Measurements from ENCODE around the gene ZNF512B.

The ZNF512B gene

GRCh38 chr20:63966172-63966943, 3.4 kb downstream of the ZNF512B start:
- Histone ChIP-seq H3K27me3 (replicated peaks; ENCODE audit: control insufficient read depth, insufficient read depth, low read length) (no peaks in the 10 kb centered on the region), H3K4me3 (replicated peaks; ENCODE audit: low read depth, low read length) (no peak overlapping the region), H3K36me3 (ENCODE audit: control insufficient read depth, insufficient read depth, low read length) (peaks cover 27% of the 10 kb centered on the region)
- no peak for DNase-seq (ENCODE audit: extremely low read depth, insufficient read length)
- TF ChIP-seq, protein P1, sequence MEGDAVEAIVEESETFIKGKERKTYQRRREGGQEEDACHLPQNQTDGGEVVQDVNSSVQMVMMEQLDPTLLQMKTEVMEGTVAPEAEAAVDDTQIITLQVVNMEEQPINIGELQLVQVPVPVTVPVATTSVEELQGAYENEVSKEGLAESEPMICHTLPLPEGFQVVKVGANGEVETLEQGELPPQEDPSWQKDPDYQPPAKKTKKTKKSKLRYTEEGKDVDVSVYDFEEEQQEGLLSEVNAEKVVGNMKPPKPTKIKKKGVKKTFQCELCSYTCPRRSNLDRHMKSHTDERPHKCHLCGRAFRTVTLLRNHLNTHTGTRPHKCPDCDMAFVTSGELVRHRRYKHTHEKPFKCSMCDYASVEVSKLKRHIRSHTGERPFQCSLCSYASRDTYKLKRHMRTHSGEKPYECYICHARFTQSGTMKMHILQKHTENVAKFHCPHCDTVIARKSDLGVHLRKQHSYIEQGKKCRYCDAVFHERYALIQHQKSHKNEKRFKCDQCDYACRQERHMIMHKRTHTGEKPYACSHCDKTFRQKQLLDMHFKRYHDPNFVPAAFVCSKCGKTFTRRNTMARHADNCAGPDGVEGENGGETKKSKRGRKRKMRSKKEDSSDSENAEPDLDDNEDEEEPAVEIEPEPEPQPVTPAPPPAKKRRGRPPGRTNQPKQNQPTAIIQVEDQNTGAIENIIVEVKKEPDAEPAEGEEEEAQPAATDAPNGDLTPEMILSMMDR (IDR thresholded peaks at IDR 0.05; ENCODE audit: insufficient read depth, low read length, poor library complexity, severe bottlenecking), result no peak

DNA sequence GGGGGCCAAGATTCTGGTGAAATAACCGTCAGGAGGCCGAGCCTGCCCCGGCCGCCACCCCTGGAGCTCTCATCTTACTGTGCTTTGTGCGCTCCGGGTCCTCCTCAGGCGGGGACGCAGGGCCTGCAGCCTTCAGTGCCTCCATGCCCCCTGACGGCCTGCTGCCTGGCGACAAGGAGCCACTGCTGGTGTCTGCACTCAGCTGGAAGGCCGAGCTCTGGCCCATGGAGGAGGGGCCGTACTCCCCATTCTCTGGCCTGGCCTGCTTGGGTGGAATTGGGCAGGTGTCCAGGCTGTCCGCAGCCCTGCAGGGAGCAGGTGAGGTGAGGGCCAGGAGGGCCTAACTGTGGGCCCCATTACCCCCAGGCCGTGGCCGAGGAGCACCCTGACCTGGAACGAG, 5.3 kb downstream of the ZNF512B start:
- no peak overlapping the region for H3K4me3 ChIP-seq (replicated peaks; ENCODE audit: low read depth, low read length)
- no peaks in the 10 kb centered on the region for H3K27me3 ChIP-seq (replicated peaks; ENCODE audit: control insufficient read depth, insufficient read depth, low read length)
- peaks cover 29% of the 10 kb centered on the region for H3K36me3 ChIP-seq (ENCODE audit: control insufficient read depth, insufficient read depth, low read length)
- TF ChIP-seq, protein P1 (IDR thresholded peaks at IDR 0.05; ENCODE audit: insufficient read depth, low read length, poor library complexity, severe bottlenecking), result no peak
- DNase-seq (ENCODE audit: extremely low read depth, insufficient read length), result no peak

- TF ChIP-seq, protein P1 (IDR thresholded peaks at IDR 0.05; ENCODE audit: insufficient read depth, low read length, poor library complexity, severe bottlenecking), result no peak
- H3K4me3 ChIP-seq (replicated peaks; ENCODE audit: low read depth, low read length), result no peak overlapping the region
- peaks cover 31% of the 10 kb centered on the region for H3K36me3 ChIP-seq (ENCODE audit: control insufficient read depth, insufficient read depth, low read length)
- no peaks in the 10 kb centered on the region for H3K27me3 ChIP-seq (replicated peaks; ENCODE audit: control insufficient read depth, insufficient read depth, low read length)
- peak; percentile 18 for DNase-seq (ENCODE audit: extremely low read depth, insufficient read length)
Measured at GRCh38 chr20:63963784-63964301, 5.9 kb downstream of the ZNF512B start.

- no peak overlapping the region for H3K4me3 ChIP-seq (replicated peaks; ENCODE audit: low read depth, low read length)
- peak; percentile 8 for DNase-seq (ENCODE audit: extremely low read depth, insufficient read length)
- no peaks in the 10 kb centered on the region for H3K27me3 ChIP-seq (replicated peaks; ENCODE audit: control insufficient read depth, insufficient read depth, low read length)
- TF ChIP-seq, protein P1 (IDR thresholded peaks at IDR 0.05; ENCODE audit: insufficient read depth, low read length, poor library complexity, severe bottlenecking), result no peak
- H3K36me3 ChIP-seq (ENCODE audit: control insufficient read depth, insufficient read depth, low read length), result peaks cover 33% of the 10 kb centered on the region
Measured at GRCh38 chr20:63963348-63963741, 6.4 kb downstream of the ZNF512B start.

DNA sequence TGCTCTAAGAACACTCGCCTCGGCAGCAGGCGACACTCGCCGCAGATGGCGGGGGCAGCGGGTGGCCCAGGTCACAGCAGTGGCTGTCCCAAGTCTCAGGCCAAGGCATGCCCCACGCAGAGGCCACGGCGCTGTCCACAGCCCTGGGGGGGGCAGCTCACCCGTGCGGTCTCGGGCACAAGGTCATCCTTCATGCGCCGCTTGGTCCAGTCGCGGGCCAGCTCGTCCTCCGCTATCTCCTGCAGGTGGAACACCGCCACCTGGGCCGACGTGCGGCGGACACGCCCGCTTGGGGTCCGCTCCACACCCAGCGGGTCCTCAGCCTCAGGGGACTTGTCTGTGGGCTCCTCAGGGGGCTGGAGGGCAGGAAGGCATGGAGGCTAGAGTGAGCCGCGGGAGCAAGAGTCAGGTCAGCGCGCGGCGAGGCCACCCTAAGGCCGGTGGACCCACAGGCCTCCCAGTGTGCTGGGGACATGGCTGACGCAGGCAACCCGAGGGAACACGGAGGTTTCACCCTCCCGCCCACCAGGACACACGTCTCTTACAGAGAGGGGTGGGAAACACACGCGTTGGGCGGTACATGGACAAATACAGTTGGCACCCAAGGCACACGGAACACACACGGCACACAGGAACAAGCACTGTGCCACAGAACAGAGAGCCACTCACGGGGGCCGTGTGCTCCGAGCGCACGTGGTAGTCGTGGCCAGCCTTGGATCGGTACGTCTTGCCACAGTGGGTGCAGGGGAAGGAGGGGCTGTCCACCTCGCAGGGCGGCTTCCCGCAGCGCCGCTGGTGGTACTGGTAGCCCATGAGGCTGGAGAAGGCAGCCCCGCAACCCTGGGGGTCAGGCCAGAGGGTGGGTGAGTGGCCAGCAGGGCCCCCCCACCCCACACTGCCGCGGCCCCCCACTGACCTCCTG, 7.0 kb downstream of the ZNF512B start:
- H3K36me3 ChIP-seq (ENCODE audit: control insufficient read depth, insufficient read depth, low read length), result peaks cover 33% of the 10 kb centered on the region

More for the DNA sequence above, 7.0 kb downstream of the ZNF512B start:
- TF ChIP-seq, protein P1 (IDR thresholded peaks at IDR 0.05; ENCODE audit: insufficient read depth, low read length, poor library complexity, severe bottlenecking), result no peak
- peak; percentile 18 for DNase-seq (ENCODE audit: extremely low read depth, insufficient read length)
- H3K27me3 ChIP-seq (replicated peaks; ENCODE audit: control insufficient read depth, insufficient read depth, low read length), result no peaks in the 10 kb centered on the region
- no peak overlapping the region for H3K4me3 ChIP-seq (replicated peaks; ENCODE audit: low read depth, low read length)
